Pons (tissue), 1 donor: ENCODE measurements around the gene NELL2.
"Not testable (repeated sequence)": the region's sequence is repeated elsewhere in the genome, so short reads cannot be mapped to it uniquely, and the experiment has no call there.

Experiments
- DNase-seq: peaks from one replicate; pipeline ENCODE4 v3.0.0-alpha.2; 2016; ENCODE audit warnings: low spot score

The NELL2 gene

GRCh38 chr12:44875954-44876543 lies at the start of gene NELL2:
TSS of gene NELL2 (minus strand) at chr12:44876315. CDS start at chr12:44875869, 446 bp downstream.
- DNase-seq = no peak

GRCh38 chr12:44921736-44922135 lies 45.6 kb upstream of the NELL2 start:
- no peak for DNase-seq

GRCh38 chr12:44917141-44917540 lies 41.0 kb upstream of the NELL2 start:
- DNase-seq = no peak

- no peak for DNase-seq
These were observed 39.8 kb upstream of the NELL2 start for GRCh38 chr12:44915958-44916357.

GRCh38 chr12:44904321-44904720 lies 28.2 kb upstream of the NELL2 start:
- DNase-seq = no peak

GRCh38 chr12:44898108-44898507 lies 22.0 kb upstream of the NELL2 start:
- not testable (repeated sequence) for DNase-seq

GRCh38 chr12:44889926-44890325 lies 13.8 kb upstream of the NELL2 start:
- no peak for DNase-seq

- no peak for DNase-seq
These were observed 13.0 kb upstream of the NELL2 start for GRCh38 chr12:44889162-44889561.

GRCh38 chr12:44885902-44886301 lies 9.8 kb upstream of the NELL2 start:
- DNase-seq = no peak

- DNase-seq = no peak
These were observed 5.1 kb upstream of the NELL2 start for GRCh38 chr12:44881197-44881596.

GRCh38 chr12:44876544-44877410 lies 662 bp upstream of the NELL2 start:
- DNase-seq = no peak

- no peak for DNase-seq
These were observed 630 bp downstream of the NELL2 start for GRCh38 chr12:44875417-44875953.

- DNase-seq = no peak
These were observed 1.1 kb downstream of the NELL2 start for GRCh38 chr12:44874981-44875416.

- DNase-seq = peak; percentile 50
These were observed 2.2 kb downstream of the NELL2 start for GRCh38 chr12:44873898-44874297.

GRCh38 chr12:44869503-44869902 lies 6.6 kb downstream of the NELL2 start:
- no peak for DNase-seq

GRCh38 chr12:44863867-44864266 lies 12.2 kb downstream of the NELL2 start:
- DNase-seq = no peak

- no peak for DNase-seq
These were observed 16.0 kb downstream of the NELL2 start for GRCh38 chr12:44859998-44860689.

- no peak for DNase-seq
These were observed 17.8 kb downstream of the NELL2 start for GRCh38 chr12:44858226-44858855.

GRCh38 chr12:44852483-44852882 lies 23.6 kb downstream of the NELL2 start:
- no peak for DNase-seq

GRCh38 chr12:44851586-44851985 lies 24.5 kb downstream of the NELL2 start:
- no peak for DNase-seq

- no peak for DNase-seq
These were observed 27.4 kb downstream of the NELL2 start for GRCh38 chr12:44848703-44849085.
